ENCODE results near the gene CDH23. TPM values are rescaled to one million over a fixed set of nuclear protein-coding genes. Genes with fewer than 3 reads are reported as not detected.

Gene CDH23
- total RNA-seq, 1 experiment from 2014 or later: 0.34 TPM

DNA sequence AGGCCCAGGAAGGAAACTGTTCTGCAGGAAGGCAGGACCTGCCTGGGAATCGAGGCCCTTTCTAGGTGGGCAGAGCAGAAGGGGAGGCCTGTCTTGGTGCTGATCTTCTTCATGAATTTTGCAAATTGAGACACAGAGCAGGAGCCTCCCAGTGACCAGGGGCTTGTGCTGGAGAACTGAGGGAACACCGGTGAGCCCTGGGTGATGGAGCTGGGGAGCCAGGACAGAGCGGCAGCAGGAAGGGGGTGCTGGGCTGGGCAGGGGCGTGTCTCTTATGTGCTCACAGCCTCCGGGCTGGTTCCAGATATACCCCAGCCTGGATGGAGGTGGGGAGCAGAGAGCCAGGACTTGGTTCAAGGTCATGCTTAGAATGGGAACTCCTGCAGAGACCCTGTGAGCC, 182.9 kb downstream of the CDH23 start:
- H3K36me3 Mint-ChIP-seq (ENCODE audit: insufficient read depth, unreplicated experiment): peaks cover 5% of the 10 kb centered on the region
- Histone ChIP-seq H3K4me1 (no peaks in the 10 kb centered on the region), H3K9me3 (no peaks in the 10 kb centered on the region), H3K4me3 (ENCODE audit: low read depth, low read length) (no peak overlapping the region), H3K36me3 (ENCODE audit: control insufficient read depth, insufficient read depth, low read length) (no peaks in the 10 kb centered on the region), H3K27me3 (replicated peaks; ENCODE audit: control insufficient read depth, insufficient read depth, low read length) (no peaks in the 10 kb centered on the region)
- no peaks in the 10 kb centered on the region for H3K4me1 Mint-ChIP-seq (ENCODE audit: low read depth, unreplicated experiment)
- H3K27me3 Mint-ChIP-seq (ENCODE audit: insufficient read depth, unreplicated experiment): peaks cover 9% of the 10 kb centered on the region
- ChIA-PET POLR2A (no interaction called here), CTCF (no interaction called here)
- H3K4me3 Mint-ChIP-seq (ENCODE audit: unreplicated experiment): no peak overlapping the region
- intact Hi-C loops (cut with micrococcal nuclease; ENCODE audit: unreplicated experiment): no loop called here
- no peak for DNase-seq
- no peaks in the 10 kb centered on the region for H3K9me3 Mint-ChIP-seq (ENCODE audit: unreplicated experiment)
- H3K27ac Mint-ChIP-seq (ENCODE audit: unreplicated experiment): no peak overlapping the region
- TF ChIP-seq, protein P1, sequence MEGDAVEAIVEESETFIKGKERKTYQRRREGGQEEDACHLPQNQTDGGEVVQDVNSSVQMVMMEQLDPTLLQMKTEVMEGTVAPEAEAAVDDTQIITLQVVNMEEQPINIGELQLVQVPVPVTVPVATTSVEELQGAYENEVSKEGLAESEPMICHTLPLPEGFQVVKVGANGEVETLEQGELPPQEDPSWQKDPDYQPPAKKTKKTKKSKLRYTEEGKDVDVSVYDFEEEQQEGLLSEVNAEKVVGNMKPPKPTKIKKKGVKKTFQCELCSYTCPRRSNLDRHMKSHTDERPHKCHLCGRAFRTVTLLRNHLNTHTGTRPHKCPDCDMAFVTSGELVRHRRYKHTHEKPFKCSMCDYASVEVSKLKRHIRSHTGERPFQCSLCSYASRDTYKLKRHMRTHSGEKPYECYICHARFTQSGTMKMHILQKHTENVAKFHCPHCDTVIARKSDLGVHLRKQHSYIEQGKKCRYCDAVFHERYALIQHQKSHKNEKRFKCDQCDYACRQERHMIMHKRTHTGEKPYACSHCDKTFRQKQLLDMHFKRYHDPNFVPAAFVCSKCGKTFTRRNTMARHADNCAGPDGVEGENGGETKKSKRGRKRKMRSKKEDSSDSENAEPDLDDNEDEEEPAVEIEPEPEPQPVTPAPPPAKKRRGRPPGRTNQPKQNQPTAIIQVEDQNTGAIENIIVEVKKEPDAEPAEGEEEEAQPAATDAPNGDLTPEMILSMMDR (IDR thresholded peaks at IDR 0.05; ENCODE audit: insufficient read depth in 1 of 2, low read depth in 1 of 2, low read length in 1 of 2, severe bottlenecking in 1 of 2, unreplicated experiment in 1 of 2): no peak
- BruUV-seq (replicated peaks): no TSS peak

- no peaks in the 10 kb centered on the region for H3K36me3 ChIP-seq (ENCODE audit: control insufficient read depth, insufficient read depth, low read length)
- intact Hi-C loops (cut with micrococcal nuclease; ENCODE audit: unreplicated experiment): no loop called here
- no peaks in the 10 kb centered on the region for H3K4me1 ChIP-seq
- no peaks in the 10 kb centered on the region for H3K4me1 Mint-ChIP-seq (ENCODE audit: low read depth, unreplicated experiment)
- peaks cover 5% of the 10 kb centered on the region for H3K36me3 Mint-ChIP-seq (ENCODE audit: insufficient read depth, unreplicated experiment)
- TF ChIP-seq, protein P1 (IDR thresholded peaks at IDR 0.05; ENCODE audit: insufficient read depth in 1 of 2, low read depth in 1 of 2, low read length in 1 of 2, severe bottlenecking in 1 of 2, unreplicated experiment in 1 of 2): no peak
- no peaks in the 10 kb centered on the region for H3K9me3 ChIP-seq
- H3K4me3 ChIP-seq (ENCODE audit: low read depth, low read length): no peak overlapping the region
- no peak for DNase-seq
- H3K27ac Mint-ChIP-seq (ENCODE audit: unreplicated experiment): no peak overlapping the region
- no peaks in the 10 kb centered on the region for H3K27me3 ChIP-seq (replicated peaks; ENCODE audit: control insufficient read depth, insufficient read depth, low read length)
- H3K27me3 Mint-ChIP-seq (ENCODE audit: insufficient read depth, unreplicated experiment): peaks cover 9% of the 10 kb centered on the region
- POLR2A ChIA-PET: no interaction called here
- no peaks in the 10 kb centered on the region for H3K9me3 Mint-ChIP-seq (ENCODE audit: unreplicated experiment)
- BruUV-seq (replicated peaks): no TSS peak
- H3K4me3 Mint-ChIP-seq (ENCODE audit: unreplicated experiment): no peak overlapping the region
- CTCF ChIA-PET: no interaction called here
Measured at GRCh38 chr10:71580415-71580814, 183.7 kb downstream of the CDH23 start.

- POLR2A ChIA-PET: no interaction called here
- H3K9me3 ChIP-seq: no peaks in the 10 kb centered on the region
- no TSS peak for BruUV-seq (replicated peaks)
- no peaks in the 10 kb centered on the region for H3K27me3 ChIP-seq (replicated peaks; ENCODE audit: control insufficient read depth, insufficient read depth, low read length)
- no peak overlapping the region for H3K4me3 Mint-ChIP-seq (ENCODE audit: unreplicated experiment)
- H3K4me3 ChIP-seq (ENCODE audit: low read depth, low read length): no peak overlapping the region
- H3K27me3 Mint-ChIP-seq (ENCODE audit: insufficient read depth, unreplicated experiment): peaks cover 9% of the 10 kb centered on the region
- H3K36me3 Mint-ChIP-seq (ENCODE audit: insufficient read depth, unreplicated experiment): peaks cover 5% of the 10 kb centered on the region
- no peak overlapping the region for H3K27ac Mint-ChIP-seq (ENCODE audit: unreplicated experiment)
- H3K9me3 Mint-ChIP-seq (ENCODE audit: unreplicated experiment): no peaks in the 10 kb centered on the region
- TF ChIP-seq, protein P1 (IDR thresholded peaks at IDR 0.05; ENCODE audit: insufficient read depth in 1 of 2, low read depth in 1 of 2, low read length in 1 of 2, severe bottlenecking in 1 of 2, unreplicated experiment in 1 of 2): no peak
- intact Hi-C loops (cut with micrococcal nuclease; ENCODE audit: unreplicated experiment): no loop called here
- H3K4me1 Mint-ChIP-seq (ENCODE audit: low read depth, unreplicated experiment): no peaks in the 10 kb centered on the region
- CTCF ChIA-PET: no interaction called here
- DNase-seq: no peak
- no peaks in the 10 kb centered on the region for H3K36me3 ChIP-seq (ENCODE audit: control insufficient read depth, insufficient read depth, low read length)
- no peaks in the 10 kb centered on the region for H3K4me1 ChIP-seq
Measured at GRCh38 chr10:71580926-71581325, 184.2 kb downstream of the CDH23 start.

Measured in Caco-2 (cell line).